Breast epithelium (tissue), 3 donors: ENCODE measurements around the gene SLC8B1.

Source experiments
- POLR2A ChIP-seq: fragments of 450-650 bp; IDR thresholded peaks from one replicate; pipeline ENCODE4 v1.6.1; 2016; ENCODE audit warnings: antibody characterized with exemption, mild to moderate bottlenecking, moderate library complexity
- POLR2AphosphoS5 ChIP-seq, 3 donors: sonication (generic); formaldehyde crosslinking; IDR thresholded peaks; one replicate each; pipeline ENCODE4 v1.6.1; 2017; ENCODE audit warnings: antibody characterized with exemption in 3 of 3
- TF ChIP-seq, protein P1 (sequence below), 3 donors: fragments of 450-650 bp; IDR thresholded peaks; one replicate each; pipeline ENCODE4 v1.5.1; 2016 to 2017; ENCODE audit warnings: antibody characterized with exemption in 3 of 3, mild to moderate bottlenecking in 3 of 3, moderate library complexity in 3 of 3

DNA sequence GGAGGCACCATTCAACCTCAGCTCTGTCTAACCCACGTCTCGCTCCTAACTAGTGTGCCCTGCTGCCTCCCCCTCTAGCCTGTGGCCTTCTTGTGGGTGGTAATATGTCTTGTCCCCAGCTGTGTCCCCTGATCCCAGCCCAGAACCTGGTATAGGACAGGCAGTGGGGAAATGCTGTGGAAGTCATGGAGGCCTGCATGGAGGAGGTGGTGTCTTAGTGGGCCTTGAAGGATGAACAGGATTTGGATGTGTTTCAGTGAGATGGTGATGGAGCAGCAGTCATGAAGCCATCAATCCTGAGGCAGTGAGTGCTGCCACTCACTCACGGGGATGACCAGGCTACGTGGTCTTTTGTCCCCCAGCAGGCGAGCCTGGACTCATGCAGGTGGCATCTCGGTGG lies 36.9 kb upstream of the SLC8B1 start:
- TF ChIP-seq POLR2A (no peak), POLR2AphosphoS5 (IDR thresholded peaks at IDR 0.05) (no peak)
- TF ChIP-seq, protein P1, sequence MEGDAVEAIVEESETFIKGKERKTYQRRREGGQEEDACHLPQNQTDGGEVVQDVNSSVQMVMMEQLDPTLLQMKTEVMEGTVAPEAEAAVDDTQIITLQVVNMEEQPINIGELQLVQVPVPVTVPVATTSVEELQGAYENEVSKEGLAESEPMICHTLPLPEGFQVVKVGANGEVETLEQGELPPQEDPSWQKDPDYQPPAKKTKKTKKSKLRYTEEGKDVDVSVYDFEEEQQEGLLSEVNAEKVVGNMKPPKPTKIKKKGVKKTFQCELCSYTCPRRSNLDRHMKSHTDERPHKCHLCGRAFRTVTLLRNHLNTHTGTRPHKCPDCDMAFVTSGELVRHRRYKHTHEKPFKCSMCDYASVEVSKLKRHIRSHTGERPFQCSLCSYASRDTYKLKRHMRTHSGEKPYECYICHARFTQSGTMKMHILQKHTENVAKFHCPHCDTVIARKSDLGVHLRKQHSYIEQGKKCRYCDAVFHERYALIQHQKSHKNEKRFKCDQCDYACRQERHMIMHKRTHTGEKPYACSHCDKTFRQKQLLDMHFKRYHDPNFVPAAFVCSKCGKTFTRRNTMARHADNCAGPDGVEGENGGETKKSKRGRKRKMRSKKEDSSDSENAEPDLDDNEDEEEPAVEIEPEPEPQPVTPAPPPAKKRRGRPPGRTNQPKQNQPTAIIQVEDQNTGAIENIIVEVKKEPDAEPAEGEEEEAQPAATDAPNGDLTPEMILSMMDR (IDR thresholded peaks at IDR 0.05), result no peak
